Activated T-cell treated with anti-CD3 and anti-CD28 coated beads, Interleukin-2, amount 50 U/mL, for 24 hours (primary cell): Measurements from ENCODE around the gene LCE5A.
"Not testable (repeated sequence)": the region's sequence is repeated elsewhere in the genome, so short reads cannot be mapped to it uniquely, and the experiment has no call there.

Experiments
- DNase-seq: peaks from one replicate; pipeline ENCODE4 v3.0.0-alpha.2; 2020
- H3K27ac Mint-ChIP-seq: 2 replicates; pipeline ENCODE4 v1.8.0; 2020; ENCODE audit warnings: mild to moderate bottlenecking, mixed read lengths
- H3K27me3 Mint-ChIP-seq: 2 replicates; pipeline ENCODE4 v1.8.0; 2020; ENCODE audit warnings: mixed read lengths
- H3K36me3 Mint-ChIP-seq: 2 replicates; pipeline ENCODE4 v1.8.0; 2020; ENCODE audit warnings: low read depth, mixed read lengths
- H3K4me1 Mint-ChIP-seq: 2 replicates; pipeline ENCODE4 v1.8.0; 2020; ENCODE audit warnings: low read depth, mixed read lengths
- H3K4me3 Mint-ChIP-seq: 2 replicates; pipeline ENCODE4 v1.8.0; 2020; ENCODE audit warnings: mild to moderate bottlenecking, moderate library complexity, mixed read lengths
- H3K9me3 Mint-ChIP-seq: 2 replicates; pipeline ENCODE4 v1.8.0; 2020; ENCODE audit warnings: mixed read lengths

Gene LCE5A

GRCh38 chr1:152510503-152510902 lies at the start of gene LCE5A:
Gene LCE5A (plus strand): TSS chr1:152510803. CDS start chr1:152511535, 732 bp downstream.
- no peak within 1 kb of the TSS for H3K27ac Mint-ChIP-seq
- H3K4me1 Mint-ChIP-seq: peaks cover 6% of the 10 kb centered on the region
- H3K4me3 Mint-ChIP-seq: no peak within 1 kb of the TSS
- peaks cover 71% of the 10 kb centered on the region for H3K27me3 Mint-ChIP-seq
- no peak for DNase-seq
- no peaks in the 10 kb centered on the region for H3K36me3 Mint-ChIP-seq
- no peaks in the 10 kb centered on the region for H3K9me3 Mint-ChIP-seq

DNA sequence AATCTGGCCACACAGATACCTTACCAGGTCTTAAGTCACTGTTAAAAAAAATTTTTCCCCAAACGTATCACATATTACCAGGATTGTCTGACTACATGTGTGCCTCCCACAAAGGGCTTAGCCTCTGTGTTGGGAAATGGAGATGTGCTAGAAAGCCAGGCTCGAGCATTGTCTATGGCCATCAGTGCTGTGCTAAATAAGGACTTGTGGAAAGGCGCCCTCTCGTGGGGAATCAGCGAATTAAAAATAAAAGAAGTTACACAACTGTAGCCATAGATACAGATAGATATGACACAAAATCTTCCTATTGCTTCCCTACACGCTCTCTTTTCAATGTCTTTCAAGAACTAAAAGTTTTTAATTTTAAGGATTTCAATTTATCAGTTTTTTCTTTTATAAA lies 49.1 kb upstream of the LCE5A start:
- H3K4me3 Mint-ChIP-seq: no peak overlapping the region

DNA sequence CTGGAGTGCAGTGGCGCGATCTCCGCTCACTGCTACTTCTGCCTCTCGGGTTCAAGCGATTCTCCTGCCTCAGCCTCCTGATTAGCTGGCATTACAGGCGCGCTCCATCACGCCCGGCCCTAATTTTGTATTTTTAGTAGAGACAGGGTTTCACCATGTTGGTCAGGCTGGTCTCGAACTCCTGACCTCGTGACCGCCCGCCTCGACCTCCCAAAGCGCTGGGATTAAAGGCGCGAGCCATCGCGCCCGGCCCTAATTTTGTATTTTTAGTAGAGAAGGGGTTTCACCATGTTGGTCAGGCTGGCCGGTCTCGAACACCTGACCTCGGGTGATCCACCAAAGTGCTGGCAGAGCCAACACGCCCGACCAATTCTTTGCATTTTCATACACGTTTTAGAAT lies 48.0 kb upstream of the LCE5A start:
- H3K4me1 Mint-ChIP-seq: peaks cover 32% of the 10 kb centered on the region
- H3K27ac Mint-ChIP-seq: no peak overlapping the region
- H3K27me3 Mint-ChIP-seq: peaks cover 5% of the 10 kb centered on the region
- no peak overlapping the region for H3K4me3 Mint-ChIP-seq
- H3K9me3 Mint-ChIP-seq: peaks cover 5% of the 10 kb centered on the region
- no peak for DNase-seq
- no peaks in the 10 kb centered on the region for H3K36me3 Mint-ChIP-seq

More for the DNA sequence above, 49.1 kb upstream of the LCE5A start:
- H3K9me3 Mint-ChIP-seq: peaks cover 5% of the 10 kb centered on the region
- H3K27me3 Mint-ChIP-seq: no peaks in the 10 kb centered on the region
- H3K4me1 Mint-ChIP-seq: peaks cover 32% of the 10 kb centered on the region
- no peak for DNase-seq
- no peak overlapping the region for H3K27ac Mint-ChIP-seq
- H3K36me3 Mint-ChIP-seq: no peaks in the 10 kb centered on the region

DNA sequence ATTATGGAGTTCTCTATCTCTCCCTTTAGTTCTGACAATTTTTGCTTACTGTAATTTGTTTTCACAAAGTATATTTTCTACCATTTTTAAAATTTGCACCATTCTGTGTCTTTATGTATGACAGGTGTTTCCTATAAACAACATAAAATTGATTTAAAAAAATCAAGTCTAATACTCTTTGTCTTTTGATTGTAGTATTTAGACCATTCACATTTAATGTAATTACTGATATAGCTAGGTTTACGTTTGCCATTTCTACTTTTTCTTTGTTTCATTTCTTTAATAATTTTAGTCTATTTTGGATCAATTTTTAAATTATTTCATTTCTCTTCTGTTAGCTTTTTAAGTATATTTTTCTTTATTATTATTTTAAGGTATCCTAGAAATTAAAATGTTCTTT lies 44.4 kb upstream of the LCE5A start:
- H3K27ac Mint-ChIP-seq: no peak overlapping the region
- H3K27me3 Mint-ChIP-seq: peaks cover 13% of the 10 kb centered on the region
- no peak overlapping the region for H3K4me3 Mint-ChIP-seq
- no peaks in the 10 kb centered on the region for H3K36me3 Mint-ChIP-seq
- no peak for DNase-seq
- H3K4me1 Mint-ChIP-seq: peaks cover 4% of the 10 kb centered on the region
- peaks cover 5% of the 10 kb centered on the region for H3K9me3 Mint-ChIP-seq

DNA sequence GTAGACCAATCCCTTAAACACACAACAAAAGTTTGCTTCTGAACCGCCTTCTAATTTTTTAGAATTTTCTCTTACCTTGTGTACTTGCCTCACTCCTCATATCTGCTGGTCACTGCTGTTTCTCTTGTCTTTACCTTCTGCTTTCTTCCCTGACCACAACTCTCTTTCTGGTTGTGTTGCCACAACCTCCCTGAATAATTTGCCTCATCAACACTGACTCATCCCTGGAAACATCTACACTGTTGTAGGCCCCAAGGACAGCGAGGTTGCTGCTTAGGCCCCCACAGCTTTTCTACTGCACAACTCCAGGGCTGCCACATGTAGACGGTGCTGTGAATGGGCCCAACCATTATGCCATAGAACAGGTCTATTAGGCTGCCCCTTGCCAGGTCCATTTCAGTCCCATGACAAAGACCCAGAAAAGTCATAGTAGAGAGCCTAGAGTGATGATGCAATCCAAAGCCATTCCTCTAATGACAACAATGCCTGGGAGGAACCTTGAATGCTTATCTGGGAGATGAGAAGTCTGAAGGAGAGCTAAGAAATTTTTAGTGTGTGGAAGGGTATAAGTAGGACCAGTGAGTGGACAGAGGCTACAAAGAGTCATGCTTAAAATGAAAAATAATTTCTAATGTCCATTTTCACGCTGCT lies 36.6 kb upstream of the LCE5A start:
- no peak for DNase-seq
- Mint-ChIP-seq H3K27ac (no peak overlapping the region), H3K36me3 (peaks cover 2% of the 10 kb centered on the region), H3K4me1 (no peaks in the 10 kb centered on the region), H3K9me3 (peaks cover 32% of the 10 kb centered on the region), H3K27me3 (peaks cover 4% of the 10 kb centered on the region), H3K4me3 (no peak overlapping the region)

GRCh38 chr1:152479792-152480595 lies 30.6 kb upstream of the LCE5A start:
- Mint-ChIP-seq H3K27ac (peak overlapping the region; percentile 11), H3K4me3 (no peak overlapping the region), H3K4me1 (peaks cover 10% of the 10 kb centered on the region), H3K9me3 (peaks cover 24% of the 10 kb centered on the region), H3K36me3 (peaks cover 2% of the 10 kb centered on the region), H3K27me3 (no peaks in the 10 kb centered on the region)
- DNase-seq: peak; percentile 71

DNA sequence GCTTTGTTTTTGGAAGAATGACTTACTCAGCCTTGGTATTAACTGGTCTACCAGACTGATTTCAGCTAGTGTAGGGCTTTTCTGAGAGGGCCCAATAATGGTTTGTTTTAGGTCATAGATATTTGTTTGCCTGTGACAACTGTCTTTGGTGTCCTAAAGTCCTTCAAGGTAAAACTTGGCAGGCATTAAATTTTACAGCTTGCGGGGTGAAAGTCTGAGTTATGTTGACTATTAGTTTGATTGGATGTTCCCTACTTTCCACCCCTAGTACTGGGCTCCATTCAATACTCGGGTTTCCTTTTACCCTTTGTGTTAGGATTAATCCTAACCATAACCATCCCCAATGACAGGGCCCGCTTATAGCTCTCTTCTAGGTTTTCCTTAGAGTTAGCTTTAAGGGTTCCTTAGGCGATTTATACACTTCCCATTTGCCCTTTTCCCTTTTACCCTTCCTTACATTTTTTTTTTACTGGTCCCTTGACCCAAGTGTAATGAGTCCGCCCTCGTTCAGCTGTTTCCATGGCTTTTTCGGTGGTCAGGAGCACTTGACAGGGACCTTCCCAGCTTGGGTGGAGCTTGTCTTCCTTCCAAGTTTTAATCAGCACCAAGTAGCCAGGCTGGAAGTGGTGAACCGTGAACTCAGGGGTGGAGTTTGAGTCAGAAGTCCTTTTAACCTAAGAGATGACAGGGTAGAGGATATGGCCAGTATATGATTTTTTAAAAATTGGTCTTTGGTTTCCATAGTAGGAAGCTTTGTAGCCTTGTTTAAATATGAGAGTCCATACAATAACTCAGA lies 28.5 kb upstream of the LCE5A start:
- no peaks in the 10 kb centered on the region for H3K27me3 Mint-ChIP-seq
- no peak overlapping the region for H3K27ac Mint-ChIP-seq
- H3K4me3 Mint-ChIP-seq: no peak overlapping the region
- H3K9me3 Mint-ChIP-seq: peaks cover 7% of the 10 kb centered on the region
- DNase-seq: no peak
- peaks cover under 1% of the 10 kb centered on the region for H3K36me3 Mint-ChIP-seq
- H3K4me1 Mint-ChIP-seq: peaks cover 10% of the 10 kb centered on the region

DNA sequence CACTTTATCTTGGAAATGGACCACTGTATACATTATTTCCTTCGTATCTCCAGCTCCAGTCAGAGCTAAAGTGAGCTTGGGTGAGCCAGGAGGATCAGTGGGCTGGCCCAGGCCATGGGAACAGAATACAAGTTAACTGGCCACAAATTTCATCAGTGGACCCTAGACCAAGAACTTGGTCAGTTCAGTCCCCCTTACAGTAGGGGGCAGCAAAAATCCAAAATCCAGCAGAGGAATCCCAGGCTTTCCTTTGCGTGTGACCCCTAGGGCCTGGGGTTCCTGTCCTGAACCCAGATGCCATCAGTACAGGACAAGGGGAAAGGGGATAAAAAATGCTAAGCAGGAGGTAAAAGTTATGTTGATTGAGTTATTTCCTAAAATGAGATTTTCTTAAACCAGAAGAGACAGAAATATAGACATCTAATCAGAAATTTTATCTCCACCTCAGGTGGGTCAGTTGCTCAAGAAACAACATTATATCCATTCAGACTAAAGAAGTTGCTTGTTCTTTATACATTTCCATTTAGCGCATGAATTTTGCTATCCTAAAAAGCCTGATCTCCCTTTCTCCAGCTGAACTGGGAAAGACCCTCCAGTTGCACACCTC lies 24.1 kb upstream of the LCE5A start:
- Mint-ChIP-seq H3K27me3 (no peaks in the 10 kb centered on the region), H3K27ac (no peak overlapping the region), H3K36me3 (no peaks in the 10 kb centered on the region), H3K4me3 (no peak overlapping the region), H3K4me1 (peaks cover 3% of the 10 kb centered on the region), H3K9me3 (no peaks in the 10 kb centered on the region)
- DNase-seq: no peak

- Mint-ChIP-seq H3K27me3 (no peaks in the 10 kb centered on the region), H3K9me3 (no peaks in the 10 kb centered on the region), H3K27ac (no peak overlapping the region), H3K4me3 (no peak overlapping the region), H3K4me1 (peaks cover 3% of the 10 kb centered on the region), H3K36me3 (no peaks in the 10 kb centered on the region)
- DNase-seq: no peak
Observed at GRCh38 chr1:152487871-152488270, 22.7 kb upstream of the LCE5A start.

GRCh38 chr1:152491537-152491936 lies 19.1 kb upstream of the LCE5A start:
- H3K27ac Mint-ChIP-seq, H3K4me1 Mint-ChIP-seq, H3K36me3 Mint-ChIP-seq, H3K4me3 Mint-ChIP-seq, H3K9me3 Mint-ChIP-seq, DNase-seq: not testable (repeated sequence)
- H3K27me3 Mint-ChIP-seq: peaks cover 15% of the 10 kb centered on the region

DNA sequence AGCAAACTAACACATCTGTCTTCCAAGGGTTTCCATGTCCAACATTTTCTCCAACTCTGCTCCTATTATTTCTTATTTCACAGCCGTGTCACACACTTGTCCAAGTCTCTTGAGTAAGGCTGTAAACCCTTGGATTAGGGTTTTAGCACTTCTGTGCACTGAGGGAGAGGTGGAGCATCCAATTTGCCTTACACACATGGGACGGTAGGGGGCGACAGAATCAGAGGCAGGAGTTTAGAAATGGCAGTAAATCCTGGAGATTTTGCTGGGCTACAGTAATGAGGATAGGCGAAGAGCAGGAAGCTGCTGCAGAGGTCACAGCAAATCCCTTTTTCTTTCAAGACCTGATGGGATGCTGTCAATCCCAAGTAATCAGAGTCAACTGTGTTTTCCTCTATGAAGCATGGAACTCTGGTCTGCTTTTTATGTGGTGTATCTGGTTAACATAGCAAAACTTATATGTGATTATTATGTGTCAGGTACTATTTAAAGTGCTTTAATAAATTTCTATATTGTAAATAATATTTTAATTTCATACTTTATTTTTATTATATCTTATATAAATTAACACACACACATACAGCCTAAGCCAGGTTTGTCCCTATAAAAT lies 15.4 kb upstream of the LCE5A start:
- Mint-ChIP-seq H3K36me3 (no peaks in the 10 kb centered on the region), H3K27me3 (peaks cover 19% of the 10 kb centered on the region), H3K4me3 (no peak overlapping the region), H3K27ac (no peak overlapping the region), H3K4me1 (no peaks in the 10 kb centered on the region), H3K9me3 (no peaks in the 10 kb centered on the region)
- no peak for DNase-seq

- no peak overlapping the region for H3K4me3 Mint-ChIP-seq
- no peaks in the 10 kb centered on the region for H3K36me3 Mint-ChIP-seq
- H3K9me3 Mint-ChIP-seq: no peaks in the 10 kb centered on the region
- no peak overlapping the region for H3K27ac Mint-ChIP-seq
- no peaks in the 10 kb centered on the region for H3K4me1 Mint-ChIP-seq
- no peak for DNase-seq
- H3K27me3 Mint-ChIP-seq: peaks cover 25% of the 10 kb centered on the region
Observed at GRCh38 chr1:152497273-152497672, 13.3 kb upstream of the LCE5A start.

DNA sequence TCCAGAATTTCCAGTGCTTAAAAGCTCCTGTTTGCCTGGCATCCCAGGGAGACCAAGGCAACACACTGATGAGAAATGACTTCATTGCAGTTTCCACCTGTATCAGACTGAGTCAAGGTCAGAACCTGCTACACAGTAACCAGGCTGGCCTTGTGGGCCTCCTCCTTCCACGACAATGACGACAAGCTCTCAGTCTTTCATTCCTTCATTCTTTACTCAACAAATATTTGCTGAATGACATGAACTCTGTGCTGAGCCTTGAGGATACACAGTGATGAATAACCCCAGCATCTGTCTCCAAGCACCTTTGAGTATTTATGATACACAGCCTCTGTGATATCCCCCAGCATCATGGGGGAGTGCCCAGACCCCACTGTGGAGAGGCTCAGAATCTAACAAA lies 8.9 kb upstream of the LCE5A start:
- Mint-ChIP-seq H3K9me3 (no peaks in the 10 kb centered on the region), H3K4me1 (no peaks in the 10 kb centered on the region), H3K27me3 (peaks cover 22% of the 10 kb centered on the region), H3K36me3 (no peaks in the 10 kb centered on the region), H3K27ac (no peak overlapping the region), H3K4me3 (no peak overlapping the region)
- DNase-seq: no peak

- Mint-ChIP-seq H3K9me3 (no peaks in the 10 kb centered on the region), H3K27me3 (peaks cover 24% of the 10 kb centered on the region), H3K27ac (no peak overlapping the region), H3K4me1 (no peaks in the 10 kb centered on the region), H3K36me3 (no peaks in the 10 kb centered on the region), H3K4me3 (no peak overlapping the region)
- DNase-seq: no peak
Observed at GRCh38 chr1:152502496-152503180, 8.0 kb upstream of the LCE5A start.
